Measurements from ENCODE around the gene RHBG. TPM values are rescaled to one million over a fixed set of nuclear protein-coding genes. Genes with fewer than 3 reads are reported as not detected.

Gene RHBG
- total and polyA plus RNA-seq, 10 donors = 0.05 to 1.4 (median 0.38) TPM; not detected in 5

DNA sequence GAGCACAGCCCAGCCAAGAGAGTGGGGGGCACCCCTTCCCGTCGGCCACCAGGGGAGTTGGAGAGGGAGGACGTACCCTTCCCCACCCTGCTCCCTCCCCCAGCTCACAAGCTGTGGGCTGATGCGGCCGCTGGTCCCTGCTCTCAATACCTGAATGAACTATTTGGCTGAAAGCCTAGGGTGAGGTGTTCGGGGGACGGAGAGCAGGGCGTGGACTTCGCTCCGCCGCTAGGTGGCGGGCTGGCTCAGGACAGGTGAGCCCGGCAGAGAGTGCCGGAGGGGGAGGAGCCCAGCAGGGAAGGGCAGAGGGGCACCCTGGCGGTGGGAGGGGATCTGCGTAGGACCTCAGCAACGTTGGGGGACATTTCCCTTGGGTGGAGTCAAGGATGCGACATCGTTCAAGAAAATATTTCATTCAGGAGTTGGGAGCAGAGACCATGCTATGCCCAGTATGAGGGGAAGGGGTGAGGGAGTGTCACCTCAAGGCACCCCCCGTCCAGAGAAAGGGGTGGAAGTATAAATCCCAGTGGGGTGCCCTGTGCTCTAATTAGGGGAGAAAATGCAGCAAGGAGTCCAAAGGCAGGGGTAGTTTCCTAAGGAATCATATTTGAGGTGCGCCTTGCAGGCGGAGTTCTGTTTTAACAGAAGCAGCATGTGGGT lies 12.0 kb upstream of the RHBG start:
- H3K27ac ChIP-seq = no peak overlapping the region
- TF ChIP-seq POLR2AphosphoS5 (IDR thresholded peaks at IDR 0.05) (peak in 1 of 3 donors; percentile 27), POLR2A (IDR thresholded peaks at IDR 0.05) (no peak)
- TF ChIP-seq, protein P1, sequence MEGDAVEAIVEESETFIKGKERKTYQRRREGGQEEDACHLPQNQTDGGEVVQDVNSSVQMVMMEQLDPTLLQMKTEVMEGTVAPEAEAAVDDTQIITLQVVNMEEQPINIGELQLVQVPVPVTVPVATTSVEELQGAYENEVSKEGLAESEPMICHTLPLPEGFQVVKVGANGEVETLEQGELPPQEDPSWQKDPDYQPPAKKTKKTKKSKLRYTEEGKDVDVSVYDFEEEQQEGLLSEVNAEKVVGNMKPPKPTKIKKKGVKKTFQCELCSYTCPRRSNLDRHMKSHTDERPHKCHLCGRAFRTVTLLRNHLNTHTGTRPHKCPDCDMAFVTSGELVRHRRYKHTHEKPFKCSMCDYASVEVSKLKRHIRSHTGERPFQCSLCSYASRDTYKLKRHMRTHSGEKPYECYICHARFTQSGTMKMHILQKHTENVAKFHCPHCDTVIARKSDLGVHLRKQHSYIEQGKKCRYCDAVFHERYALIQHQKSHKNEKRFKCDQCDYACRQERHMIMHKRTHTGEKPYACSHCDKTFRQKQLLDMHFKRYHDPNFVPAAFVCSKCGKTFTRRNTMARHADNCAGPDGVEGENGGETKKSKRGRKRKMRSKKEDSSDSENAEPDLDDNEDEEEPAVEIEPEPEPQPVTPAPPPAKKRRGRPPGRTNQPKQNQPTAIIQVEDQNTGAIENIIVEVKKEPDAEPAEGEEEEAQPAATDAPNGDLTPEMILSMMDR (IDR thresholded peaks at IDR 0.05 in 8 of 11, conservative IDR thresholded peaks at IDR 0.05 in 3 of 11) = peak in 10 of 11 experiments; percentile 17 to 85 (median 60)
- intact Hi-C loops (cut with DNase I; ENCODE audit: low total_unique reads) = no loop called here
- H3K4me1 ChIP-seq = peaks cover 0 to 9% (median 5%) of the 10 kb centered on the region in 6 donors
- H3K36me3 ChIP-seq = no peaks in the 10 kb centered on the region
- peaks cover 0 to 40% (median 16%) of the 10 kb centered on the region in 7 donors for H3K27me3 ChIP-seq (replicated peaks in 1 of 7)
- 9 to 11% (median 10%) methylated on average over 22 of the region's 22 CpGs for WGBS, 5 donors
- DNase-seq = peak; percentile 79
- H3K9me3 ChIP-seq = no peaks in the 10 kb centered on the region
- peak overlapping the region in 1 of 8 donors; percentile 28 for H3K4me3 ChIP-seq

DNA sequence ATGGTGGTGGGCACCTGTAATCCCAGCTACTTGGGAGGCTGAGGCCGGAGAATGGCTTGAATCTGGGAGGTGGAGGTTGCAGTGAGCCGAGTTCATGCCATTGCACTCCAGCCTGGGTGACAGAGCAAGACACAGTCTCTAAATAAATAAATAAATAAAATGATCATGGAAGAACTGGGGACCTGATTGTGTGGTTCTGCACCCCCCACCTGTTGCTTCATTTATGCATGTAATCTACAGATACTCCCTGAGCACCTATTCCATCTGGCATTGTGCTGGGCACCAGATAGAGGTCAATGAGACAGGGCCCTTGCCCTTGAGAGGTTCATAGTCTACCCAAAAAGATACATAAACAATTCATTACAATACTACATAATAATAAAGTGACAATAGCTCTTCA lies 11.0 kb upstream of the RHBG start:
- peaks cover 0 to 9% (median 5%) of the 10 kb centered on the region in 6 donors for H3K4me1 ChIP-seq
- H3K9me3 ChIP-seq = no peaks in the 10 kb centered on the region
- no peak for DNase-seq
- H3K27ac ChIP-seq = no peak overlapping the region
- no peaks in the 10 kb centered on the region for H3K36me3 ChIP-seq
- peaks cover 0 to 40% (median 16%) of the 10 kb centered on the region in 7 donors for H3K27me3 ChIP-seq (replicated peaks in 1 of 7)
- intact Hi-C loops (cut with DNase I; ENCODE audit: low total_unique reads) = no loop called here
- no peak overlapping the region for H3K4me3 ChIP-seq
- TF ChIP-seq POLR2A (IDR thresholded peaks at IDR 0.05) (no peak), POLR2AphosphoS5 (IDR thresholded peaks at IDR 0.05) (no peak)
- TF ChIP-seq, protein P1 (IDR thresholded peaks at IDR 0.05 in 8 of 11, conservative IDR thresholded peaks at IDR 0.05 in 3 of 11) = no peak
- 90 to 97% (median 95%) methylated on average over 2 of the region's 2 CpGs for WGBS, 5 donors

DNA sequence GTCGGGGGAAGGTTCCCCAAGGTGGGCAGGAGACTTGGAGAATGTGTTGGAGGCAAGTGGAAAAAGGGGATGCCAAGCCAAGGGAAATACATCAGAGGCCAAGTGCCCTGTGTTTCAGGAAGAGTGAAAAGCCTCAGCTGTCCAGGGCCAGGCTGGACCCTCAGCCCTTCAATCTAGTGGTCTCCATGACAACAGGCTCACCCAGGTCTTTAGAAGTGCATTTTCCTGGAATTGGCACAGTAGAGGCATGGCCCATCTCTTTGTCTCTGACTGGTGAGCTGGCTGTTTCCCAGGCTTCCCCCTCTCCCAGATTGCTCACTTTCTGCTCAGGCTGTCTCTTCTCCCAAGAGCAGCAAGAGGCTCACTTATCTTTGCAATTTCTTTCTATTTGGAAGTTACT lies 10.4 kb upstream of the RHBG start:
- peaks cover 0 to 9% (median 5%) of the 10 kb centered on the region in 6 donors for H3K4me1 ChIP-seq
- no peak for TF ChIP-seq POLR2AphosphoS5 (IDR thresholded peaks at IDR 0.05)
- TF ChIP-seq POLR2A (IDR thresholded peaks at IDR 0.05) = no peak
- TF ChIP-seq, protein P1 (IDR thresholded peaks at IDR 0.05 in 8 of 11, conservative IDR thresholded peaks at IDR 0.05 in 3 of 11) = no peak
- peaks cover 0 to 42% (median 16%) of the 10 kb centered on the region in 7 donors for H3K27me3 ChIP-seq (replicated peaks in 1 of 7)
- 76 to 90% (median 86%) methylated on average over 1 of the region's 1 CpG for WGBS, 5 donors
- H3K4me3 ChIP-seq = no peak overlapping the region
- no peak overlapping the region for H3K27ac ChIP-seq
- intact Hi-C loops (cut with DNase I; ENCODE audit: low total_unique reads) = no loop called here
- H3K9me3 ChIP-seq = no peaks in the 10 kb centered on the region
- H3K36me3 ChIP-seq = no peaks in the 10 kb centered on the region
- DNase-seq = peak; percentile 27

DNA sequence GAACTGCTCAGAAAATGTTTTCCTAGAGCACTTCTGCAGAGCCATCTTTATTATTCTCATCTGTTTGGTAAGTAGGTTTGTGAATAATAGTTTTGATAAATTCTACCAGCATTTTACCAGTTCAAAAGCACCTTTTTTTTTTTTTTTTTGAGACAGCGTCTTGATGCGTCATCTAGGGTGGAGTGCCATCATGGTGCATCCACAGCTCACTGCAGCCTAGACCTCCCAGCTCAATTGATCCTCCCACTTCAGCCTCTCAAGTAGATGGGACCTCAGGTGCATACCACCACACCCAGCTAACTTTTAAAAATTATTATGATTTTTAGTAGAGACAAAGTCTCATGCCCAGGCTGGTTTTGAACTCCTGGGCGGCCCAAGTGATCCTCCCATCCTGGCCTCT lies 9.8 kb upstream of the RHBG start:
- Histone ChIP-seq H3K27ac (no peak overlapping the region), H3K36me3 (no peaks in the 10 kb centered on the region), H3K4me1 (peaks cover 0 to 9% (median 5%) of the 10 kb centered on the region in 6 donors), H3K9me3 (no peaks in the 10 kb centered on the region), H3K4me3 (no peak overlapping the region), H3K27me3 (replicated peaks in 1 of 7) (peaks cover 0 to 49% (median 16%) of the 10 kb centered on the region in 7 donors)
- peak; percentile 11 for DNase-seq
- intact Hi-C loops (cut with DNase I; ENCODE audit: low total_unique reads) = no loop called here
- no peak for TF ChIP-seq POLR2A (IDR thresholded peaks at IDR 0.05)
- TF ChIP-seq, protein P1 (IDR thresholded peaks at IDR 0.05 in 8 of 11, conservative IDR thresholded peaks at IDR 0.05 in 3 of 11) = no peak
- no peak for TF ChIP-seq POLR2AphosphoS5 (IDR thresholded peaks at IDR 0.05)
- 87 to 99% (median 94%) methylated on average over 3 of the region's 3 CpGs for WGBS, 5 donors
